GM23338 (cell line): Measurements from ENCODE around the gene C4A. TPM values are rescaled to one million over a fixed set of nuclear protein-coding genes. Genes with fewer than 3 reads are reported as not detected.

Source experiments
- ATAC-seq: fragments of 200-7000 bp; cut with Tn5 transposase; 3 replicates; pipeline ENCODE4 v1.9.1; 2020
- DNase-seq: peaks from one replicate; pipeline ENCODE4 v3.0.0-alpha.2; 2015; ENCODE audit warnings: low spot score
- H2AFZ ChIP-seq: fragments of 200-600 bp; sonication (generic); 2 replicates; pipeline ENCODE4 v1.8.0; 2016; ENCODE audit warnings: antibody characterized with exemption, mild to moderate bottlenecking, moderate library complexity
- H3F3A ChIP-seq: fragments of 200-600 bp; sonication (generic); replicated peaks from 2 replicates; pipeline ENCODE4 v1.8.0; 2017; ENCODE audit warnings: antibody characterized with exemption, mixed run types, low read depth
- H3K27ac ChIP-seq: fragments of 200-600 bp; sonication (generic); 2 replicates; pipeline ENCODE4 v1.6.1; 2016; ENCODE audit warnings: low read depth
- H3K27me3 ChIP-seq: fragments of 200-600 bp; sonication (generic); 2 replicates; pipeline ENCODE4 v1.8.0; 2016; ENCODE audit warnings: mild to moderate bottlenecking, mixed run types, moderate library complexity; ENCODE audit not compliant: insufficient read depth
- H3K36me3 ChIP-seq: fragments of 200-600 bp; sonication (generic); 2 replicates; pipeline ENCODE4 v1.8.0; 2016; ENCODE audit warnings: mild to moderate bottlenecking; ENCODE audit not compliant: insufficient read depth
- H3K4me1 ChIP-seq: fragments of 200-600 bp; sonication (generic); 2 replicates; pipeline ENCODE4 v1.8.0; 2016; ENCODE audit warnings: mild to moderate bottlenecking, moderate library complexity; ENCODE audit not compliant: insufficient read depth
- H3K4me2 ChIP-seq: fragments of 200-600 bp; sonication (generic); 2 replicates; pipeline ENCODE4 v1.7.1; 2017; ENCODE audit warnings: mixed run types
- H3K4me3 ChIP-seq: fragments of 200-600 bp; sonication (generic); 2 replicates; pipeline ENCODE4 v1.6.1; 2016; ENCODE audit warnings: mixed run types
- H3K79me2 ChIP-seq: fragments of 200-600 bp; sonication (generic); replicated peaks from 2 replicates; pipeline ENCODE4 v1.8.0; 2017; ENCODE audit warnings: mild to moderate bottlenecking; ENCODE audit not compliant: insufficient read depth
- H3K9me2 ChIP-seq: fragments of 200-600 bp; sonication (generic); 2 replicates; pipeline ENCODE4 v1.8.0; 2017; ENCODE audit not compliant: insufficient read depth
- H4K20me1 ChIP-seq: fragments of 200-600 bp; sonication (generic); replicated peaks from 2 replicates; pipeline ENCODE4 v1.8.0; 2017; ENCODE audit warnings: mild to moderate bottlenecking; ENCODE audit not compliant: insufficient read depth
- H3K27ac Mint-ChIP-seq: 2 replicates; pipeline ENCODE4 v1.8.0; 2020; ENCODE audit warnings: inconsistent platforms, mild to moderate bottlenecking, moderate library complexity, mixed read lengths
- H3K27me3 Mint-ChIP-seq: 3 replicates; pipeline ENCODE4 v1.8.0; 2022; ENCODE audit warnings: low read depth, mild to moderate bottlenecking, moderate library complexity, mixed read lengths, inconsistent platforms; ENCODE audit not compliant: insufficient read depth, poor library complexity
- H3K36me3 Mint-ChIP-seq: 3 replicates; pipeline ENCODE4 v1.8.0; 2021; ENCODE audit warnings: low read depth, mild to moderate bottlenecking, inconsistent platforms, moderate library complexity, mixed read lengths
- H3K4me1 Mint-ChIP-seq: 3 replicates; pipeline ENCODE4 v1.8.0; 2020; ENCODE audit warnings: mild to moderate bottlenecking, inconsistent platforms, mixed read lengths
- H3K4me3 Mint-ChIP-seq: 3 replicates; pipeline ENCODE4 v1.8.0; 2021; ENCODE audit warnings: moderate library complexity, mild to moderate bottlenecking, inconsistent platforms, mixed read lengths
- H3K9me3 Mint-ChIP-seq: 3 replicates; pipeline ENCODE4 v1.8.0; 2020; ENCODE audit warnings: moderate library complexity, mild to moderate bottlenecking, inconsistent platforms, mixed read lengths
- CREB1 ChIP-seq: fragments of 250-450 bp; sonication (Bioruptor Pico); IDR thresholded peaks from 2 replicates; pipeline ENCODE4 v1.5.0; 2020; ENCODE audit warnings: low read depth, mild to moderate bottlenecking, moderate library complexity
- EZH2 ChIP-seq: fragments of 200-600 bp; sonication (generic); IDR thresholded peaks from one replicate; pipeline ENCODE4 v1.8.0; 2017; ENCODE audit warnings: antibody characterized with exemption, mild to moderate bottlenecking, low read depth; ENCODE audit not compliant: unreplicated experiment
- EZH2phosphoT487 ChIP-seq: fragments of 200-600 bp; sonication (generic); IDR thresholded peaks from one replicate; pipeline ENCODE4 v1.8.1; 2018; ENCODE audit warnings: antibody characterized with exemption; ENCODE audit not compliant: unreplicated experiment
- JUNB ChIP-seq: IDR thresholded peaks from one replicate; pipeline ENCODE4 v1.6.1; 2016; ENCODE audit warnings: antibody characterized with exemption; ENCODE audit not compliant: unreplicated experiment
- NANOG ChIP-seq: IDR thresholded peaks from 2 replicates; pipeline ENCODE4 v1.6.1; 2016; ENCODE audit warnings: antibody characterized with exemption, borderline replicate concordance
- POLR2AphosphoS5 ChIP-seq: IDR thresholded peaks from 2 replicates; pipeline ENCODE4 v1.6.1; 2016; ENCODE audit warnings: antibody characterized with exemption, low read depth
- STAT1 ChIP-seq: IDR thresholded peaks from one replicate; pipeline ENCODE4 v1.6.1; 2016; ENCODE audit warnings: antibody characterized with exemption; ENCODE audit not compliant: unreplicated experiment
- ZNF114 ChIP-seq: fragments of 250-450 bp; sonication (Bioruptor Pico); IDR thresholded peaks from 2 replicates; pipeline ENCODE4 v1.5.0; 2020; ENCODE audit warnings: mild to moderate bottlenecking, moderate library complexity
- ZNF331 ChIP-seq: fragments of 250-450 bp; sonication (Bioruptor Pico); IDR thresholded peaks from 2 replicates; pipeline ENCODE4 v1.5.0; 2020; ENCODE audit warnings: low read depth, mild to moderate bottlenecking, moderate library complexity
- polyA plus RNA-seq: library from polyadenylated mRNA; unstranded; fragments of >200 nt; fragmentation: Nextera tagmentation; extraction: Ambion mirVana; gene quantifications from 2 replicates; pipeline ENCODE4 v1.2.1, GENCODE V29; 2016
- total RNA-seq: library from RNA; depleted of rRNA; stranded (reverse); fragments of >200 nt; shearing (Covaris generic); gene quantifications from 2 replicates; pipeline ENCODE4 v1.2.3, GENCODE V29; 2014
- TF ChIP-seq, protein P1 (sequence below): IDR thresholded peaks from one replicate; pipeline ENCODE4 v1.6.1; 2018; ENCODE audit warnings: antibody characterized with exemption; ENCODE audit not compliant: unreplicated experiment
- TF ChIP-seq, protein P2 (sequence below): IDR thresholded peaks from 2 replicates; pipeline ENCODE4 v1.6.1; 2016; ENCODE audit warnings: antibody characterized with exemption
- TF ChIP-seq, protein P3 (sequence below): fragments of 250-450 bp; sonication (Bioruptor Pico); IDR thresholded peaks from 2 replicates; pipeline ENCODE4 v1.5.0; 2020; ENCODE audit warnings: mild to moderate bottlenecking, moderate library complexity
- TF ChIP-seq, protein P4 (sequence below), 2 experiments: fragments of 200-600 bp in 1 of 2; sonication (generic) in 1 of 2; conservative IDR thresholded peaks; 2 replicates each; pipeline versions ENCODE4 v1.5.1 to v1.6.1; 2016 to 2017; ENCODE audit warnings: antibody characterized with exemption in 2 of 2, low read depth in 2 of 2, mild to moderate bottlenecking in 2 of 2, moderate library complexity in 1 of 2

The C4A gene
- total and polyA plus RNA-seq, 2 experiments from 2014 or later = 0.48 to 0.97 TPM

DNA sequence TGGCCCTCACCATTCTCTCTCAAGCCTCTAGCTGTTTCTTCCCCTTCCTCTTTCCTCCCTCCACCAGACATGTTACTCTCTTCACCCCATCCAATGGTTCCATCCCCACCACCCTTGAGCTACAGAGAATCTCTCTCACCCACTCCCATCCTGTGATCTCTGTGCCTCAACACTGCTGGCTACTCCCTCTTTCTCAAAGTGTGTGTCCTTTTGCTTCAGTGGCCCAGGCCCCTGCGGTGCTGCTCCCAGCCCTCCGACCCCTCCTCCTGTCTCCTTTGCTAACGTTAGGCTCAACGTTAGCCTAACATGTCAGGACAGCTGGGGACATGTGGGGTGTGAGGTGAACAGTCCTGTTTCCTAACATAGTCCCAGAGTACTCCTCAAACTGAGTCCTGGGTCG is 29.0 kb upstream of the C4A start:
- no peaks in the 10 kb centered on the region for H3K27me3 ChIP-seq
- H3K4me3 Mint-ChIP-seq = no peak overlapping the region
- H3K36me3 Mint-ChIP-seq = peaks cover 49% of the 10 kb centered on the region
- no peak for DNase-seq
- no peak overlapping the region for H3K27ac Mint-ChIP-seq
- peaks cover 8% of the 10 kb centered on the region for H3K27me3 Mint-ChIP-seq
- no peaks in the 10 kb centered on the region for H3K9me2 ChIP-seq
- peaks cover 11% of the 10 kb centered on the region for H3K79me2 ChIP-seq
- no peaks in the 10 kb centered on the region for H3K9me3 Mint-ChIP-seq
- H3K4me1 ChIP-seq = peaks cover 5% of the 10 kb centered on the region; the same call in 1 of the 2 replicates
- peaks cover 4% of the 10 kb centered on the region; the same call in 2 of the 3 replicates for H3K4me1 Mint-ChIP-seq
- H2AFZ ChIP-seq = no peak overlapping the region
- no peak overlapping the region for H3K4me3 ChIP-seq
- ATAC-seq = no peak
- H3K27ac ChIP-seq = no peak overlapping the region
- peaks cover 21% of the 10 kb centered on the region for H3K36me3 ChIP-seq
- H3F3A ChIP-seq = 0 out of 2 replicates have a peak, but pooled peaks cover 6% of the 10 kb centered on the region
- H4K20me1 ChIP-seq = no peaks in the 10 kb centered on the region; the same call in 1 of the 2 replicates
- TF ChIP-seq, protein P1, sequence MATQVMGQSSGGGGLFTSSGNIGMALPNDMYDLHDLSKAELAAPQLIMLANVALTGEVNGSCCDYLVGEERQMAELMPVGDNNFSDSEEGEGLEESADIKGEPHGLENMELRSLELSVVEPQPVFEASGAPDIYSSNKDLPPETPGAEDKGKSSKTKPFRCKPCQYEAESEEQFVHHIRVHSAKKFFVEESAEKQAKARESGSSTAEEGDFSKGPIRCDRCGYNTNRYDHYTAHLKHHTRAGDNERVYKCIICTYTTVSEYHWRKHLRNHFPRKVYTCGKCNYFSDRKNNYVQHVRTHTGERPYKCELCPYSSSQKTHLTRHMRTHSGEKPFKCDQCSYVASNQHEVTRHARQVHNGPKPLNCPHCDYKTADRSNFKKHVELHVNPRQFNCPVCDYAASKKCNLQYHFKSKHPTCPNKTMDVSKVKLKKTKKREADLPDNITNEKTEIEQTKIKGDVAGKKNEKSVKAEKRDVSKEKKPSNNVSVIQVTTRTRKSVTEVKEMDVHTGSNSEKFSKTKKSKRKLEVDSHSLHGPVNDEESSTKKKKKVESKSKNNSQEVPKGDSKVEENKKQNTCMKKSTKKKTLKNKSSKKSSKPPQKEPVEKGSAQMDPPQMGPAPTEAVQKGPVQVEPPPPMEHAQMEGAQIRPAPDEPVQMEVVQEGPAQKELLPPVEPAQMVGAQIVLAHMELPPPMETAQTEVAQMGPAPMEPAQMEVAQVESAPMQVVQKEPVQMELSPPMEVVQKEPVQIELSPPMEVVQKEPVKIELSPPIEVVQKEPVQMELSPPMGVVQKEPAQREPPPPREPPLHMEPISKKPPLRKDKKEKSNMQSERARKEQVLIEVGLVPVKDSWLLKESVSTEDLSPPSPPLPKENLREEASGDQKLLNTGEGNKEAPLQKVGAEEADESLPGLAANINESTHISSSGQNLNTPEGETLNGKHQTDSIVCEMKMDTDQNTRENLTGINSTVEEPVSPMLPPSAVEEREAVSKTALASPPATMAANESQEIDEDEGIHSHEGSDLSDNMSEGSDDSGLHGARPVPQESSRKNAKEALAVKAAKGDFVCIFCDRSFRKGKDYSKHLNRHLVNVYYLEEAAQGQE = no peak
- no peak for TF ChIP-seq EZH2phosphoT487
- TF ChIP-seq ZNF114 = no peak
- no peak for TF ChIP-seq JUNB
- TF ChIP-seq, protein P2, sequence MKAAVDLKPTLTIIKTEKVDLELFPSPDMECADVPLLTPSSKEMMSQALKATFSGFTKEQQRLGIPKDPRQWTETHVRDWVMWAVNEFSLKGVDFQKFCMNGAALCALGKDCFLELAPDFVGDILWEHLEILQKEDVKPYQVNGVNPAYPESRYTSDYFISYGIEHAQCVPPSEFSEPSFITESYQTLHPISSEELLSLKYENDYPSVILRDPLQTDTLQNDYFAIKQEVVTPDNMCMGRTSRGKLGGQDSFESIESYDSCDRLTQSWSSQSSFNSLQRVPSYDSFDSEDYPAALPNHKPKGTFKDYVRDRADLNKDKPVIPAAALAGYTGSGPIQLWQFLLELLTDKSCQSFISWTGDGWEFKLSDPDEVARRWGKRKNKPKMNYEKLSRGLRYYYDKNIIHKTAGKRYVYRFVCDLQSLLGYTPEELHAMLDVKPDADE = no peak
- no peak for TF ChIP-seq EZH2
- TF ChIP-seq STAT1 = no peak
- no peak for TF ChIP-seq ZNF331 (CRISPR knock-in tag)
- TF ChIP-seq CREB1 (CRISPR knock-in tag) = no peak
- TF ChIP-seq POLR2AphosphoS5 = no peak
- no peak for TF ChIP-seq NANOG
- TF ChIP-seq, protein P3, sequence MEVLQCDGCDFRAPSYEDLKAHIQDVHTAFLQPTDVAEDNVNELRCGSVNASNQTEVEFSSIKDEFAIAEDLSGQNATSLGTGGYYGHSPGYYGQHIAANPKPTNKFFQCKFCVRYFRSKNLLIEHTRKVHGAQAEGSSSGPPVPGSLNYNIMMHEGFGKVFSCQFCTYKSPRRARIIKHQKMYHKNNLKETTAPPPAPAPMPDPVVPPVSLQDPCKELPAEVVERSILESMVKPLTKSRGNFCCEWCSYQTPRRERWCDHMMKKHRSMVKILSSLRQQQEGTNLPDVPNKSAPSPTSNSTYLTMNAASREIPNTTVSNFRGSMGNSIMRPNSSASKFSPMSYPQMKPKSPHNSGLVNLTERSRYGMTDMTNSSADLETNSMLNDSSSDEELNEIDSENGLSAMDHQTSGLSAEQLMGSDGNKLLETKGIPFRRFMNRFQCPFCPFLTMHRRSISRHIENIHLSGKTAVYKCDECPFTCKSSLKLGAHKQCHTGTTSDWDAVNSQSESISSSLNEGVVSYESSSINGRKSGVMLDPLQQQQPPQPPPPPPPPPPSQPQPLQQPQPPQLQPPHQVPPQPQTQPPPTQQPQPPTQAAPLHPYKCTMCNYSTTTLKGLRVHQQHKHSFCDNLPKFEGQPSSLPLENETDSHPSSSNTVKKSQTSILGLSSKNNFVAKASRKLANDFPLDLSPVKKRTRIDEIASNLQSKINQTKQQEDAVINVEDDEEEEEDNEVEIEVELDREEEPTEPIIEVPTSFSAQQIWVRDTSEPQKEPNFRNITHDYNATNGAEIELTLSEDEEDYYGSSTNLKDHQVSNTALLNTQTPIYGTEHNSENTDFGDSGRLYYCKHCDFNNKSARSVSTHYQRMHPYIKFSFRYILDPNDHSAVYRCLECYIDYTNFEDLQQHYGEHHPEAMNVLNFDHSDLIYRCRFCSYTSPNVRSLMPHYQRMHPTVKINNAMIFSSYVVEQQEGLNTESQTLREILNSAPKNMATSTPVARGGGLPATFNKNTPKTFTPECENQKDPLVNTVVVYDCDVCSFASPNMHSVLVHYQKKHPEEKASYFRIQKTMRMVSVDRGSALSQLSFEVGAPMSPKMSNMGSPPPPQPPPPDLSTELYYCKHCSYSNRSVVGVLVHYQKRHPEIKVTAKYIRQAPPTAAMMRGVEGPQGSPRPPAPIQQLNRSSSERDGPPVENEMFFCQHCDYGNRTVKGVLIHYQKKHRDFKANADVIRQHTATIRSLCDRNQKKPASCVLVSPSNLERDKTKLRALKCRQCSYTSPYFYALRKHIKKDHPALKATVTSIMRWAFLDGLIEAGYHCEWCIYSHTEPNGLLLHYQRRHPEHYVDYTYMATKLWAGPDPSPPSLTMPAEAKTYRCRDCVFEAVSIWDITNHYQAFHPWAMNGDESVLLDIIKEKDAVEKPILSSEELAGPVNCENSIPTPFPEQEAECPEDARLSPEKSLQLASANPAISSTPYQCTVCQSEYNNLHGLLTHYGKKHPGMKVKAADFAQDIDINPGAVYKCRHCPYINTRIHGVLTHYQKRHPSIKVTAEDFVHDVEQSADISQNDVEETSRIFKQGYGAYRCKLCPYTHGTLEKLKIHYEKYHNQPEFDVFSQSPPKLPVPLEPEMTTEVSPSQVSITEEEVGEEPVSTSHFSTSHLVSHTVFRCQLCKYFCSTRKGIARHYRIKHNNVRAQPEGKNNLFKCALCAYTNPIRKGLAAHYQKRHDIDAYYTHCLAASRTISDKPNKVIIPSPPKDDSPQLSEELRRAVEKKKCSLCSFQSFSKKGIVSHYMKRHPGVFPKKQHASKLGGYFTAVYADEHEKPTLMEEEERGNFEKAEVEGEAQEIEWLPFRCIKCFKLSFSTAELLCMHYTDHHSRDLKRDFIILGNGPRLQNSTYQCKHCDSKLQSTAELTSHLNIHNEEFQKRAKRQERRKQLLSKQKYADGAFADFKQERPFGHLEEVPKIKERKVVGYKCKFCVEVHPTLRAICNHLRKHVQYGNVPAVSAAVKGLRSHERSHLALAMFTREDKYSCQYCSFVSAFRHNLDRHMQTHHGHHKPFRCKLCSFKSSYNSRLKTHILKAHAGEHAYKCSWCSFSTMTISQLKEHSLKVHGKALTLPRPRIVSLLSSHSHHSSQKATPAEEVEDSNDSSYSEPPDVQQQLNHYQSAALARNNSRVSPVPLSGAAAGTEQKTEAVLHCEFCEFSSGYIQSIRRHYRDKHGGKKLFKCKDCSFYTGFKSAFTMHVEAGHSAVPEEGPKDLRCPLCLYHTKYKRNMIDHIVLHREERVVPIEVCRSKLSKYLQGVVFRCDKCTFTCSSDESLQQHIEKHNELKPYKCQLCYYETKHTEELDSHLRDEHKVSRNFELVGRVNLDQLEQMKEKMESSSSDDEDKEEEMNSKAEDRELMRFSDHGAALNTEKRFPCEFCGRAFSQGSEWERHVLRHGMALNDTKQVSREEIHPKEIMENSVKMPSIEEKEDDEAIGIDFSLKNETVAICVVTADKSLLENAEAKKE = no peak
- TF ChIP-seq, protein P4, sequence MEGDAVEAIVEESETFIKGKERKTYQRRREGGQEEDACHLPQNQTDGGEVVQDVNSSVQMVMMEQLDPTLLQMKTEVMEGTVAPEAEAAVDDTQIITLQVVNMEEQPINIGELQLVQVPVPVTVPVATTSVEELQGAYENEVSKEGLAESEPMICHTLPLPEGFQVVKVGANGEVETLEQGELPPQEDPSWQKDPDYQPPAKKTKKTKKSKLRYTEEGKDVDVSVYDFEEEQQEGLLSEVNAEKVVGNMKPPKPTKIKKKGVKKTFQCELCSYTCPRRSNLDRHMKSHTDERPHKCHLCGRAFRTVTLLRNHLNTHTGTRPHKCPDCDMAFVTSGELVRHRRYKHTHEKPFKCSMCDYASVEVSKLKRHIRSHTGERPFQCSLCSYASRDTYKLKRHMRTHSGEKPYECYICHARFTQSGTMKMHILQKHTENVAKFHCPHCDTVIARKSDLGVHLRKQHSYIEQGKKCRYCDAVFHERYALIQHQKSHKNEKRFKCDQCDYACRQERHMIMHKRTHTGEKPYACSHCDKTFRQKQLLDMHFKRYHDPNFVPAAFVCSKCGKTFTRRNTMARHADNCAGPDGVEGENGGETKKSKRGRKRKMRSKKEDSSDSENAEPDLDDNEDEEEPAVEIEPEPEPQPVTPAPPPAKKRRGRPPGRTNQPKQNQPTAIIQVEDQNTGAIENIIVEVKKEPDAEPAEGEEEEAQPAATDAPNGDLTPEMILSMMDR (conservative IDR thresholded peaks at IDR 0.05; ENCODE audit: low read depth in 2 of 2) = no peak
- no peak overlapping the region for H3K4me2 ChIP-seq
